Thyroid gland (tissue), 4 donors: ENCODE measurements around the gene CLDN22. TPM values are rescaled to one million over a fixed set of nuclear protein-coding genes. Genes with fewer than 3 reads are reported as not detected.

Experiments
- DNase-seq, 2 donors: peaks; one replicate each; pipeline ENCODE4 v3.0.0-alpha.2; 2019
- H3K27ac ChIP-seq, 3 donors: fragments of 200-600 bp; sonication (generic); 1 replicate in 2 of 3; 2 replicates in 1 of 3; pipeline ENCODE4 v1.5.1; 2016 to 2019; ENCODE audit warnings: mild to moderate bottlenecking in 1 of 3, moderate library complexity in 1 of 3
- H3K27me3 ChIP-seq: fragments of 200-600 bp; sonication (generic); one replicate; pipeline ENCODE4 v1.5.1; 2019
- H3K36me3 ChIP-seq, 2 donors: fragments of 200-600 bp; sonication (generic); one replicate each; pipeline ENCODE4 v1.5.1; 2016 to 2019
- H3K4me1 ChIP-seq, 2 donors: fragments of 200-600 bp; sonication (generic); one replicate each; pipeline ENCODE4 v1.5.1; 2017 to 2019
- H3K4me3 ChIP-seq, 3 donors: fragments of 200-600 bp; sonication (generic); replicated peaks in 1 of 3; 1 replicate in 2 of 3; 2 replicates in 1 of 3; pipeline ENCODE4 v1.5.1; 2016; ENCODE audit warnings: mild to moderate bottlenecking in 1 of 3
- H3K9me3 ChIP-seq: fragments of 200-600 bp; sonication (generic); one replicate; pipeline ENCODE4 v1.5.1; 2017
- CTCF ChIP-seq, 6 experiments: fragments of 200-600 bp in 3 of 6; fragments of 450-650 bp in 3 of 6; sonication (generic) in 3 of 6; IDR thresholded peaks; one replicate each; pipeline ENCODE4 v1.5.1; 2016 to 2019; ENCODE audit warnings: antibody characterized with exemption in 6 of 6, mild to moderate bottlenecking in 2 of 6, inconsistent platforms in 1 of 6, moderate library complexity in 1 of 6
- POLR2A ChIP-seq, 2 donors: fragments of 450-650 bp; IDR thresholded peaks; one replicate each; pipeline ENCODE4 v1.6.1; 2017; ENCODE audit warnings: antibody characterized with exemption in 2 of 2, mild to moderate bottlenecking in 2 of 2, moderate library complexity in 1 of 2
- WGBS, 2 donors: methylation state at CpG; one replicate each; pipeline ENCODE4 v1.1.5; 2017; 5-methylcytosine and 5-hydroxymethylcytosine counted together
- intact Hi-C: fragments of 100-400 bp; cut with DNase I; formaldehyde crosslinking; loops from one replicate; pipeline ENCODE4 v1.15.1; 2023
- total RNA-seq, 4 donors: library from RNA; depleted of rRNA; stranded (reverse); fragments of >200 nt; gene quantifications; one replicate each; pipeline ENCODE4 v1.2.3, GENCODE V29; 2016

CLDN22 gene
- total RNA-seq, 4 donors from 2014 or later, result not detected

- no peaks in the 10 kb centered on the region for H3K27me3 ChIP-seq
- intact Hi-C loops, result no loop called here
These were observed 24.6 kb upstream of the CLDN22 start for GRCh38 chr4:183344523-183345255.

DNA sequence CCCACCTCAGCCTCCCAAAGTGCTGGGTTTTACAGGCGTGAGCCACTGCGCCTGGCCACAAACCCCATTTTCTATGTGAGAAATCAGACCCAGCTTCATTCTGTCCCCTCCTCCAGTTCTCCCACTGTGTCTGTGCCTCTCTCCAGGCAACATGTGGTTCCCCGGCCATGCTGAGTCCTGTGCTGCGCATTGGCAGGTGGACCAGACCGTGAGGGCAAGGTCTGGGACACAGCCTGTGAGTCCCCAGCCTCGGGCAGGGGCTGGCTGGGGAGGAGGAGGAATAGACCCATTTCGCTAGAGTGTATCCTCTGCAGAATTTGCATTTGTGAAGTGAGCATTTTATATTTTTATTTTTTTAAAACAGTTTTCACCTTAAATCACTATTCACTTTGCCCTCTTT lies 23.7 kb upstream of the CLDN22 start:
- TF ChIP-seq POLR2A (IDR thresholded peaks at IDR 0.05) (no peak), CTCF (IDR thresholded peaks at IDR 0.05) (no peak)
- intact Hi-C loops, result no loop called here
- no peaks in the 10 kb centered on the region for H3K27me3 ChIP-seq
- H3K27ac ChIP-seq, result no peak overlapping the region
- H3K9me3 ChIP-seq, result no peaks in the 10 kb centered on the region
- DNase-seq, result no peak
- H3K4me3 ChIP-seq, result no peak overlapping the region
- peaks cover 0 to 9% of the 10 kb centered on the region in 2 donors for H3K4me1 ChIP-seq
- WGBS, 2 donors, result 79 to 81% methylated on average over 7 of the region's 7 CpGs
- H3K36me3 ChIP-seq, result no peaks in the 10 kb centered on the region

More at GRCh38 chr4:183344523-183345255, 24.6 kb upstream of the CLDN22 start:
- H3K36me3 ChIP-seq, result no peaks in the 10 kb centered on the region
- 94 to 95% methylated on average over 12 to 15 of the region's 15 CpGs for WGBS, 2 donors
- peaks cover 0 to 9% of the 10 kb centered on the region in 2 donors for H3K4me1 ChIP-seq
- no peak for TF ChIP-seq CTCF (IDR thresholded peaks at IDR 0.05)
- no peak for TF ChIP-seq POLR2A (IDR thresholded peaks at IDR 0.05)
- no peak overlapping the region for H3K27ac ChIP-seq
- H3K9me3 ChIP-seq, result no peaks in the 10 kb centered on the region
- DNase-seq, result no peak
- no peak overlapping the region for H3K4me3 ChIP-seq

GRCh38 chr4:183342541-183343533 lies 22.8 kb upstream of the CLDN22 start:
- H3K4me1 ChIP-seq, result peaks cover 0 to 9% of the 10 kb centered on the region in 2 donors
- H3K4me3 ChIP-seq, result no peak overlapping the region
- 21 to 30% methylated on average over 15 to 40 of the region's 40 CpGs for WGBS, 2 donors
- H3K36me3 ChIP-seq, result no peaks in the 10 kb centered on the region
- no peaks in the 10 kb centered on the region for H3K27me3 ChIP-seq
- no peak for DNase-seq
- TF ChIP-seq CTCF (IDR thresholded peaks at IDR 0.05) (no peak), POLR2A (IDR thresholded peaks at IDR 0.05) (no peak)
- no peaks in the 10 kb centered on the region for H3K9me3 ChIP-seq
- intact Hi-C loops, result no loop called here
- H3K27ac ChIP-seq, result no peak overlapping the region

- Histone ChIP-seq H3K27ac (no peak overlapping the region), H3K4me3 (no peak overlapping the region), H3K4me1 (peaks cover 0 to 5% of the 10 kb centered on the region in 2 donors), H3K9me3 (no peaks in the 10 kb centered on the region), H3K36me3 (no peaks in the 10 kb centered on the region), H3K27me3 (no peaks in the 10 kb centered on the region)
- TF ChIP-seq CTCF (IDR thresholded peaks at IDR 0.05) (no peak), POLR2A (IDR thresholded peaks at IDR 0.05) (no peak)
- 60 to 81% methylated on average over 7 of the region's 7 CpGs for WGBS, 2 donors
- DNase-seq, result no peak
- intact Hi-C loops, result no loop called here
These were observed 17.8 kb upstream of the CLDN22 start for GRCh38 chr4:183337833-183338232.
